Lower leg skin (tissue), 4 donors: ENCODE measurements around the gene FGFBP3. TPM values are rescaled to one million over a fixed set of nuclear protein-coding genes. Genes with fewer than 3 reads are reported as not detected.
"Not testable (repeated sequence)": the region's sequence is repeated elsewhere in the genome, so short reads cannot be mapped to it uniquely, and the experiment has no call there.

Experiments
- DNase-seq, 2 donors: peaks; one replicate each; pipeline ENCODE4 v3.0.0-alpha.2; 2019; ENCODE audit warnings: low spot score in 2 of 2
- H3K4me3 ChIP-seq: fragments of 200-600 bp; sonication (generic); 2 replicates; pipeline ENCODE4 v1.5.1; 2017; ENCODE audit warnings: mild to moderate bottlenecking, low read depth; ENCODE audit not compliant: poor library complexity, severe bottlenecking
- POLR2A ChIP-seq, 2 donors: fragments of 450-650 bp; IDR thresholded peaks; one replicate each; pipeline ENCODE4 v1.6.1; 2016 to 2017; ENCODE audit warnings: antibody characterized with exemption in 2 of 2, mild to moderate bottlenecking in 1 of 2, moderate library complexity in 1 of 2
- WGBS, 2 donors: methylation state at CpG; one replicate each; pipeline ENCODE4 v1.1.5; 2018; 5-methylcytosine and 5-hydroxymethylcytosine counted together
- intact Hi-C: fragments of 100-400 bp; cut with DNase I; formaldehyde crosslinking; loops from one replicate; pipeline ENCODE4 v1.15.0; 2023; ENCODE audit warnings: low total_unique reads
- total RNA-seq, 4 donors: library from RNA; depleted of rRNA; stranded (reverse); fragments of >200 nt; gene quantifications; one replicate each; pipeline ENCODE4 v1.1.0, GENCODE V29; 2016
- TF ChIP-seq, protein P1 (sequence below), 3 donors: fragments of 450-650 bp; IDR thresholded peaks; one replicate each; pipeline ENCODE4 v1.5.1; 2016; ENCODE audit warnings: antibody characterized with exemption in 3 of 3, mild to moderate bottlenecking in 3 of 3, moderate library complexity in 2 of 3

The FGFBP3 gene
- total RNA-seq, 4 donors from 2014 or later: 0.69 to 1.6 (median 1.3) TPM

DNA sequence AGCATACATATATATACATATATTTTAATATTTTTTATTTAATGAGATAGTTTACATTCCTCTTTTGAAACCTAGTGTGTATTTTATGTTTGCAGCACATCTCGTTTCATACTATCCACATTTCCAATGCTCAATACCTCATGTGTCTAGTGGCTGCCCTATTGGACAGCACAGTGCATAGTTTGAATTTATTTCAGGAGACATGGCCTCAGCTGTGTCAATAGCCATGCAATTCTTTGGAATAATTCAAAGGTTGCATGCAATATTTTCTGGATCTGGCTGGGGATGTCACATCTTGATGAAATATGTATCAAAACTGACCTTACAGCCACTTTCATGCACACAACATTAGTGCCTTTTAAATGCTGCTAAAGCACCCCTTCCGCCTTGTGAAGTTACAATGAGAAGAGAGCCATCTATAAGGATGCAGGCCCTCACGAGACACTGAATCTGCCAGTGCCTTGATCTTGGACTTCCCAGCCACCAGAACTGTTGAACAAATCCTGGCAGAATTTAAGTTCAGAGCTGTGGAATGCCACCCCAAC, 13.0 kb downstream of the FGFBP3 start:
- TF ChIP-seq POLR2A (IDR thresholded peaks at IDR 0.05): no peak
- TF ChIP-seq, protein P1, sequence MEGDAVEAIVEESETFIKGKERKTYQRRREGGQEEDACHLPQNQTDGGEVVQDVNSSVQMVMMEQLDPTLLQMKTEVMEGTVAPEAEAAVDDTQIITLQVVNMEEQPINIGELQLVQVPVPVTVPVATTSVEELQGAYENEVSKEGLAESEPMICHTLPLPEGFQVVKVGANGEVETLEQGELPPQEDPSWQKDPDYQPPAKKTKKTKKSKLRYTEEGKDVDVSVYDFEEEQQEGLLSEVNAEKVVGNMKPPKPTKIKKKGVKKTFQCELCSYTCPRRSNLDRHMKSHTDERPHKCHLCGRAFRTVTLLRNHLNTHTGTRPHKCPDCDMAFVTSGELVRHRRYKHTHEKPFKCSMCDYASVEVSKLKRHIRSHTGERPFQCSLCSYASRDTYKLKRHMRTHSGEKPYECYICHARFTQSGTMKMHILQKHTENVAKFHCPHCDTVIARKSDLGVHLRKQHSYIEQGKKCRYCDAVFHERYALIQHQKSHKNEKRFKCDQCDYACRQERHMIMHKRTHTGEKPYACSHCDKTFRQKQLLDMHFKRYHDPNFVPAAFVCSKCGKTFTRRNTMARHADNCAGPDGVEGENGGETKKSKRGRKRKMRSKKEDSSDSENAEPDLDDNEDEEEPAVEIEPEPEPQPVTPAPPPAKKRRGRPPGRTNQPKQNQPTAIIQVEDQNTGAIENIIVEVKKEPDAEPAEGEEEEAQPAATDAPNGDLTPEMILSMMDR (IDR thresholded peaks at IDR 0.05): no peak
- intact Hi-C loops: no loop called here
- no peak overlapping the region for H3K4me3 ChIP-seq
- 93 to 94% methylated on average over 3 of the region's 3 CpGs for WGBS, 2 donors
- DNase-seq: no peak

DNA sequence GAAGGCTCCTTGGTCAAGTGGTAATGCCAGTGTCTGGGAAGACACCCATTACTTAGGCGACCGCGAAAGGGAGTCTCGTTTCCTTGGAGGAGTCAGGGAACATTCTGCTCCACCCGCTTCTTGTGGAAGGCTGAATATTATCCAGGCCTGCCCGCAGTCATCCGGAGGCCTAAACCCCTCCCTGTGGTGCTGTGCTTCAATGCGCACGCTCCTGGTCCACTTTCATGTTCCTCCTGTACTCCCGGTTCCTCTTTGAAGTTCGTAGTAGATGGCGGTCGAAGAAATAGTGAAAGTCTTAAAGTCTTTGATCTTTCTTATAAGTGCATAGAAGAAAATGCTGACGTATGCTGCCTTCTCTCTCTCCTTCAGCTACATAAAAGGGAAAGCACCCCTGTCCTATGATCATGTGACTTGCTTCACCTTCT, 15.0 kb downstream of the FGFBP3 start:
- WGBS, 2 donors: 80 to 92% methylated on average over 14 of the region's 14 CpGs
- intact Hi-C loops: not testable (repeated sequence)
- peak in 1 of 2 donors; percentile 13 for DNase-seq

DNA sequence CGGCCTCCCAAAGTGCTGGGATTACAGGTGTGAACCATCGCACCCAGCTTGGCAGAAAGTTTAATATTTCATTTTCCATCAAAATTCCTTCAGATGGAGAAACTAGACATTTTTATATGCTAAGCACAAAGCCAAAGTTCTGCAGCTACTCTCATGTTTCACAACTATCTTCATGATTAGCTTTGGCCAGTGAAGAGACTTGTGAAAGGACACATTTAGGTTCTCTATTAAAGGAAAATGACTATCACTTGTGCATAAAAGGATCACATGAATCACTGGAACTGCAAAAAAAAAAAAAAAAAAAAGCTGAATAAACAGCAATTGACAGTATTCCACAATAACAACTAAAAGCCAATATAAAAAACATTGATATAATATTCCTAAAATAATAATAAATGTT, 16.2 kb downstream of the FGFBP3 start:
- DNase-seq: no peak
- 98% methylated on average over 2 of the region's 2 CpGs for WGBS, 2 donors
- TF ChIP-seq POLR2A (IDR thresholded peaks at IDR 0.05): no peak
- TF ChIP-seq, protein P1 (IDR thresholded peaks at IDR 0.05): no peak
- H3K4me3 ChIP-seq: no peak overlapping the region
- intact Hi-C loops: no loop called here

More for the DNA sequence above, 15.0 kb downstream of the FGFBP3 start:
- not testable (repeated sequence) for H3K4me3 ChIP-seq

DNA sequence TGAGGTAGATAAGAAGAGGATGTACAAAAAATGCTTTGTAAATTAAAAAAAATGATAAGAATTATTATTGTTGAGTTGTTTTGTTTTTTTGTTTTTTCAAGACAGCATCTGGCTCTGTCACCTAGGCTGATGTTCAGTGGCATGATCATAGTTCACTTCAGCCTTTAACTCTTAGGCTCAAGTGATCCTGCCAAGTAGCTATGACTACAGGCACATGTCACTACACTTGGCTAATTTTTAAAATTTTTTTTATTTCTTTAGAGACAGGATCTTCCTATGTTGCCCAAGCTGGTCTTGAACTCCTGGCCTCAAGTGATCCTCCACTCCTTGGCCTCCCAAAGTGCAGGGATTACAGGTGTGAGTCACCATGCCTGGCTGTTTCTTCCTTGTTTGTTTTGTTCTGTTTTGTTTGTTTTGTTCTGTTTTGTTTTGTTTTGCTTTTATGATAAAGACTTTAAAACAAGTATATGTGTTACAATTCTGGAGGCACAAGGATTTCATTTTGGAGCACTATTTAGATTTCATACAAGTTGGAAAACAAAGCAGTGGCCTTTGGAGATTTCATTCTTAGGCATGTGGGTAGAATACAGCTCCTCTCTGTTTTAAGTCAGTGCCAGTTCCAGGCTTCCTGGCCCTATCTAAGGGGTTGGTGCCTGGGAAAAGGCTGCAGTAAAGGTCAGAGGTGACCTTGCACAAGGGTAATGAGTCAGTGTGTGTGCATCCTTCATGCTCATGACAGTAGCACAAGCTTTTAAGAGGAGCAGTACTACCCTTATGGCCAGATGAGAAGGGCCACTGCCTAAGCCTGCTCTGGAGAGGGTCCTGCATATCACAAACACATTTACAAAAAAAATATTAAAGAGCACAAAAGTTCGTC, 17.9 kb downstream of the FGFBP3 start:
- no peak for TF ChIP-seq POLR2A (IDR thresholded peaks at IDR 0.05)
- TF ChIP-seq, protein P1 (IDR thresholded peaks at IDR 0.05): no peak
- no peak overlapping the region for H3K4me3 ChIP-seq
- DNase-seq: no peak
- WGBS, 2 donors: 88 to 100% methylated on average over 1 of the region's 1 CpG
- intact Hi-C loops: no loop called here

DNA sequence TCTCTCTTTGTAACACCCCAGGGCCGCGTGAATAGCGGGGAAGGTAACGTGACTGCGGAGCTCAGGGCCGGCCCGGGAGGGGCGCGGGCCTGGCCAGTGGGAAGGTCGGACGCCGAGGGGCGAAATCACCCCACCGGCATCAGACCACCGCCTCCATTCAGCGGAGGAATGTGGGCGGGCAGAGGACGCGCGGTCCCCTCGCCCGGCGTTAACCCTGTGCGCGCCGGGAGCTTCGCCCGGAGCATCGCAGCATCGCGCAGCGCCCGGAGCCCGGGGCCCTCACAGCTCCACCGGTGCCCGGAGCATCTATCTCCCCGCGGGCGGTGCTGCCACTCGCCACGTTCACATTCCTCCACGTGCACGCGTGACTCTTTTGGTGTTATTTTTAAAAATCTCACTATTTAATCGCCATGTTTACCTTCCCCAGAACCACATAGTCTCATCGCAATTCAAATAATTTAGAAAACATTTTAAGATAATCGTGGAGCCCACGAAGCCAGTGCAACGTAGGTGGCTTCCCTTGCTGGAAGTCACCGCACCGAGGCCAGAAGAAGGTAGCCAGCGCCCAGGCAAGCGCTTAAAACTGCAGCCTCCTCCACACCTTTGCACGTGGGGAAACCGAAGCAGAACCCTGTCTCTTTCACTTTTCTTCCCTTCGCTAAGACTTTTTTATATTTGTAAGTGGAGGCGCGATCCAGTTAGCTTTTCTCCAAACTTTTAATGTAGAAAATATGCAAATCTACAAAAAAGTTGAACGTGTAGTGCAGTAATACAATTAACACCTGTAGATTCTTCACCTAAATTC, 21.8 kb downstream of the FGFBP3 start:
- DNase-seq: peak in 1 of 2 donors; percentile 88
- TF ChIP-seq, protein P1 (IDR thresholded peaks at IDR 0.05): no peak
- TF ChIP-seq POLR2A (IDR thresholded peaks at IDR 0.05): no peak
- intact Hi-C loops: no loop called here
- peak overlapping the region; percentile 15 for H3K4me3 ChIP-seq
- 0% methylated on average over 50 to 59 of the region's 59 CpGs for WGBS, 2 donors

DNA sequence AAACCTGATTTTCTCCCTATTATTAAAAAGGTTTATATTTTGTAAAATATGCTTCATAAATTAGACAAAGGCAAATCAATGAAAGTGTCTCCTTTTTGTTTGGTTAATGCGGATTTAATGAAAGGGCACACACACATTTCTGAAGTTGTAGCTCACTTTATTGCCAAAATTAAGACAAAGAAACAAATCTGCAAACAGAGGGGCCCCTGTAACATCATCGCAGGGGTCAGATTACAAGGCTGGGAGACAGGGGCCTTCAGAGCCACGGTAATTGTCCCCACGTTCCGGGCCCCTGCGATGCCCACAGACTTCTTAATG, 22.4 kb downstream of the FGFBP3 start:
- intact Hi-C loops: no loop called here
- 16 to 19% methylated on average over 6 of the region's 6 CpGs for WGBS, 2 donors
- no peak for DNase-seq
- no peak overlapping the region for H3K4me3 ChIP-seq
- TF ChIP-seq, protein P1 (IDR thresholded peaks at IDR 0.05): no peak
- no peak for TF ChIP-seq POLR2A (IDR thresholded peaks at IDR 0.05)
